ENCODE measurements around the gene KLHDC4. TPM values are rescaled to one million over a fixed set of nuclear protein-coding genes. Genes with fewer than 3 reads are reported as not detected.

The KLHDC4 gene
- total and polyA plus RNA-seq, 9 donors = 16.2 to 35.9 (median 26.2) TPM

DNA sequence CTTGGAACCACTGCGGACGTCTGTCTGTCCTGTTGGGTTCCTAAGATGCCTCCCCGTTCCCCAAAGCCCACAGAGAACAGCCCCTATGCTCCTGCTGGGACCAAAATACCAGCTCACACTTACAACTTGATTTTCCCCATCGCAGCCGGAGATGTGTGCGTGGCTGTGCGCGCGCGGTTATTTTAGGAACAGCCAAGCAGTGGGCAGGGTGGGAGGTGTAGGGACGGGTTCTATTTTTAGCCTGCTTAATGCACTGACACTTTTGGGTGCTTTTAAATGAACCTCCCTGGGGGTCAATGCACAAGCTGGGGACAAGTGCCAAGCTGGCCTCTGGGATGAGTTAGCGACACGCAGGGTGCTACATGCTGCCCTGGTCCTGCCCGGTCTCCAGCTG is 74.1 kb downstream of the KLHDC4 start:
- Histone ChIP-seq H3K4me3 (no peak overlapping the region), H3K4me1 (ENCODE audit: insufficient read depth) (no peaks in the 10 kb centered on the region), H3K27ac (no peak overlapping the region), H3K36me3 (no peaks in the 10 kb centered on the region), H3K9me3 (no peaks in the 10 kb centered on the region), H3K27me3 (no peaks in the 10 kb centered on the region)
- DNase-seq = no peak
- 35 to 61% (median 49%) methylated on average over 14 of the region's 14 CpGs for WGBS, 3 donors
- intact Hi-C loops (cut with DNase I) = loop anchor here in 1 of 4 donors (10.0 kb wide), 1 partner anchor 63 kb away; no protein-coding TSS in a partner anchor
- TF ChIP-seq, protein P1, sequence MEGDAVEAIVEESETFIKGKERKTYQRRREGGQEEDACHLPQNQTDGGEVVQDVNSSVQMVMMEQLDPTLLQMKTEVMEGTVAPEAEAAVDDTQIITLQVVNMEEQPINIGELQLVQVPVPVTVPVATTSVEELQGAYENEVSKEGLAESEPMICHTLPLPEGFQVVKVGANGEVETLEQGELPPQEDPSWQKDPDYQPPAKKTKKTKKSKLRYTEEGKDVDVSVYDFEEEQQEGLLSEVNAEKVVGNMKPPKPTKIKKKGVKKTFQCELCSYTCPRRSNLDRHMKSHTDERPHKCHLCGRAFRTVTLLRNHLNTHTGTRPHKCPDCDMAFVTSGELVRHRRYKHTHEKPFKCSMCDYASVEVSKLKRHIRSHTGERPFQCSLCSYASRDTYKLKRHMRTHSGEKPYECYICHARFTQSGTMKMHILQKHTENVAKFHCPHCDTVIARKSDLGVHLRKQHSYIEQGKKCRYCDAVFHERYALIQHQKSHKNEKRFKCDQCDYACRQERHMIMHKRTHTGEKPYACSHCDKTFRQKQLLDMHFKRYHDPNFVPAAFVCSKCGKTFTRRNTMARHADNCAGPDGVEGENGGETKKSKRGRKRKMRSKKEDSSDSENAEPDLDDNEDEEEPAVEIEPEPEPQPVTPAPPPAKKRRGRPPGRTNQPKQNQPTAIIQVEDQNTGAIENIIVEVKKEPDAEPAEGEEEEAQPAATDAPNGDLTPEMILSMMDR (IDR thresholded peaks at IDR 0.05) = no peak
- no peak for TF ChIP-seq EP300 (IDR thresholded peaks at IDR 0.05)
- no peak for TF ChIP-seq POLR2A (IDR thresholded peaks at IDR 0.05)

DNA sequence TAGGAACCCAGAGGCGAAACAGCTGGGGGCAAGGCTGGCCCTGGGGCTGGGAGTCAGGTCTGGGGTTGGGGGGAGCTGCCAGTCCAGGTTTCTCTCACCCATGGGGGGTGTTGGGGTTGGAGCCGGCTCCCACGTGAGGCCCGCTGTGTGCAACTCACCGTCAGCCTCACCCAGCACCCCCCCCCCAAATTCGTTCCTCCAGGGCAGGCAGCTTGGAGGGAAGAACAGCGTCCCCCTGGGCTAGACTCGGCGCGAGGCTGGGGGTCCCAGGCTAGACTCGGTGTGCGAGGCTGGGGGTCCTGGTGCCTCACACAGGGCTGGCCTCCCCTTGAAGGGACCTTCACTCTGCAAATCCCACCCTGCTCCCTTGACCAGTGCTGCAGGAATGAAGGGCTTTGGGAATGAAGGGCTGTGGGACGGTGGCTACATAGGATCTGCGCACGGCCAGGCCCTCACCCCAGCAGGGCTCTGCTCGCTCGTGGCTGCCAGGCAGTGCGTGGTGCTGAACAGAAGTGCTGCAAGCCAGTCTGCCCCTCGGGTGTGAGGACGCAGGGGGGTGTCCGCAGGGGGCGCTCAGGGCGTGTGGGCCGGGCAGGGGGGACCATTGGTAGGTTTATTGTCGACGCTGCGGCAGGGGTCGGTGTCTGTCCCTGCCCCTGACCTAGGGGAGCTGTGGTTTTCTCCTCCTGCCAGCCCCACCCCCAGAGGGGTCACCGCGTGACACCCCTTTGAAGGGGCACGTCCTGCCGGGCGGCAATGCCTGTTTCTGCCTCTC is 74.7 kb downstream of the KLHDC4 start:
- WGBS, 3 donors = 40 to 47% (median 43%) methylated on average over 28 to 33 of the region's 33 CpGs
- H3K4me1 ChIP-seq (ENCODE audit: insufficient read depth) = no peaks in the 10 kb centered on the region
- H3K4me3 ChIP-seq = no peak overlapping the region
- no peak overlapping the region for H3K27ac ChIP-seq
- intact Hi-C loops (cut with DNase I) = loop anchor here in 1 of 4 donors (10.0 kb wide), 1 partner anchor 64 kb away; no protein-coding TSS in a partner anchor
- no peaks in the 10 kb centered on the region for H3K27me3 ChIP-seq
- no peaks in the 10 kb centered on the region for H3K9me3 ChIP-seq
- DNase-seq = no peak
- TF ChIP-seq, protein P1 (IDR thresholded peaks at IDR 0.05) = no peak
- TF ChIP-seq POLR2A (IDR thresholded peaks at IDR 0.05) = no peak
- no peak for TF ChIP-seq EP300 (IDR thresholded peaks at IDR 0.05)
- H3K36me3 ChIP-seq = no peaks in the 10 kb centered on the region

DNA sequence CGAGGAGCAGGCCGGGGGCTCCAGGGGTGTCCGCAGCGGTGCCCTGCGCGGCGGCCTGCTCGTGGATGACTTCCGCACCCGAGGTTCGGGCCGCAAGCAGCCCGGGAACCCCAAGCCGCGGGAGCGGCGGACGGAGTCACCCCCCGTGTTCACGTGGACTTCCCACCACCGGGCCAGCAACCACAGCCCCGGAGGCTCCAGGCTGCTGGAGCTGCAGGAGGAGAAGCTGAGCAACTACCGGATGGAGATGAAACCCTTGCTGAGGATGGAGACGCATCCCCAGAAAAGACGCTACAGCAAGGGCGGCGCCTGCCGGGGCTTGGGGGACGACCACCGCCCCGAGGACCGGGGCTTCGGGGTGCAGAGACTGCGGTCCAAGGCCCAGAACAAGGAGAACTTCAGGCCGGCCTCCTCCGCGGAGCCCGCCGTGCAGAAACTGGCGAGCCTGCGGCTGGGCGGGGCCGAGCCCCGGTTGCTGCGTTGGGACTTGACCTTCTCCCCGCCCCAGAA is 75.8 kb downstream of the KLHDC4 start:
- no peaks in the 10 kb centered on the region for H3K27me3 ChIP-seq
- no peaks in the 10 kb centered on the region for H3K4me1 ChIP-seq (ENCODE audit: insufficient read depth)
- H3K36me3 ChIP-seq = no peaks in the 10 kb centered on the region
- no peak for TF ChIP-seq POLR2A (IDR thresholded peaks at IDR 0.05)
- no peak for DNase-seq
- WGBS, 3 donors = 88 to 91% (median 90%) methylated on average over 45 to 46 of the region's 46 CpGs
- no peaks in the 10 kb centered on the region for H3K9me3 ChIP-seq
- no peak overlapping the region for H3K27ac ChIP-seq
- intact Hi-C loops (cut with DNase I) = loop anchor here in 2 of 4 donors (10.0 kb wide), 2 partner anchors 55 to 65 kb away; no protein-coding TSS in a partner anchor
- H3K4me3 ChIP-seq = no peak overlapping the region

DNA sequence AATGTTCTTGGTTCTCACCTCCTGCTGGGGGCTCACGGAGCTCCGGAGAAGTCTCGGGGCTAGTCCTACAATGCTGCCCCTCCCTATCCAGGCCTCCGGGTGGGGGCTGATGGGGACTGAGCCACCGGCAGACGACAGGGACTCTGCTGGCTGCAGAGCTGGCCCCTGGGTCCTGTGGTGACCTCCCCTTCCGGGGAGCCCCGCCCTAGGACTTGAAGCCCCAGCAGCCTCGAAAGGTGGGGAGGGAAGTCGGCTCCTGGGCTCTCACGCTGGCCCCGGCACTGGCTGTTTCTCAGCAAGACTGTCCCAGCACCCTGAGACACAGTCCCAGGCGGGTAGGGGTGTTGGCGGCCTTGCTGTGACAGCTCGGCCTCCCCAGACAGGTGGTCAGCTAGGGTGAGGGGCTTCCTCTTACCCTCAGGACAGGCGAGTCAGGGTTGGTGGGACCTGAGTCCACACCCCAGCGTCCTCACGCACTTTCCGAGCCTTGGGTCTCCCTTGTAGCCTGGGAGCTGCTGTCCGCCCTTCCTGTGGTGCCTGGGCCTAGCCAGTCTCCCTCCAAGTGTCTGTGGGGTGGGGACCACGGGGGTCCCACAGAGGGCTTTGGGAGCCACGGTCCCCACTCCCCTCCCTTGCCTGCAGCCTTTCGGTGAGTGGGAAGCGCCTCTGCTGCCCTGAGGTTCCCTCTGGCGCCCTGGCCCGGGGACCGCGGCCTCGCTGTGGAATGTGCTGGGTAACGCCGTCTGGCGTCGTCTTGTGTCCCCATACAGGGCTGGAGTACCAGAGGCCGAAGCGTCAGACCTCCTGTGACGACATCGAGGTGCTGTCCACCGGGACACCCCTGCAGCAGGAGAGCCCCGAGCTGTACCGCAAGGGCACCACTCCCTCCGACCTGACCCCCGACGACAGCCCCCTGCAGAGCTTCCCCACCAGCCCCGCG is 76.6 kb downstream of the KLHDC4 start:
- H3K4me1 ChIP-seq (ENCODE audit: insufficient read depth) = no peaks in the 10 kb centered on the region
- DNase-seq = no peak
- intact Hi-C loops (cut with DNase I) = loop anchor here in 1 of 4 donors (10.0 kb wide), 1 partner anchor 56 kb away; no protein-coding TSS in a partner anchor
- no peaks in the 10 kb centered on the region for H3K36me3 ChIP-seq
- H3K27me3 ChIP-seq = no peaks in the 10 kb centered on the region
- no peak overlapping the region for H3K4me3 ChIP-seq
- TF ChIP-seq, protein P1 (IDR thresholded peaks at IDR 0.05) = no peak
- TF ChIP-seq EP300 (IDR thresholded peaks at IDR 0.05) = no peak
- TF ChIP-seq POLR2A (IDR thresholded peaks at IDR 0.05) = no peak
- no peaks in the 10 kb centered on the region for H3K9me3 ChIP-seq
- 83 to 87% (median 84%) methylated on average over 43 to 45 of the region's 45 CpGs for WGBS, 3 donors
- no peak overlapping the region for H3K27ac ChIP-seq
